ENCODE results near the gene IVD. TPM values are rescaled to one million over a fixed set of nuclear protein-coding genes. Genes with fewer than 3 reads are reported as not detected.

Gene IVD
- total and polyA plus RNA-seq, 2 of the 4 experiments (the other 2 are of a cell fraction): 31.7 to 41.1 TPM

DNA sequence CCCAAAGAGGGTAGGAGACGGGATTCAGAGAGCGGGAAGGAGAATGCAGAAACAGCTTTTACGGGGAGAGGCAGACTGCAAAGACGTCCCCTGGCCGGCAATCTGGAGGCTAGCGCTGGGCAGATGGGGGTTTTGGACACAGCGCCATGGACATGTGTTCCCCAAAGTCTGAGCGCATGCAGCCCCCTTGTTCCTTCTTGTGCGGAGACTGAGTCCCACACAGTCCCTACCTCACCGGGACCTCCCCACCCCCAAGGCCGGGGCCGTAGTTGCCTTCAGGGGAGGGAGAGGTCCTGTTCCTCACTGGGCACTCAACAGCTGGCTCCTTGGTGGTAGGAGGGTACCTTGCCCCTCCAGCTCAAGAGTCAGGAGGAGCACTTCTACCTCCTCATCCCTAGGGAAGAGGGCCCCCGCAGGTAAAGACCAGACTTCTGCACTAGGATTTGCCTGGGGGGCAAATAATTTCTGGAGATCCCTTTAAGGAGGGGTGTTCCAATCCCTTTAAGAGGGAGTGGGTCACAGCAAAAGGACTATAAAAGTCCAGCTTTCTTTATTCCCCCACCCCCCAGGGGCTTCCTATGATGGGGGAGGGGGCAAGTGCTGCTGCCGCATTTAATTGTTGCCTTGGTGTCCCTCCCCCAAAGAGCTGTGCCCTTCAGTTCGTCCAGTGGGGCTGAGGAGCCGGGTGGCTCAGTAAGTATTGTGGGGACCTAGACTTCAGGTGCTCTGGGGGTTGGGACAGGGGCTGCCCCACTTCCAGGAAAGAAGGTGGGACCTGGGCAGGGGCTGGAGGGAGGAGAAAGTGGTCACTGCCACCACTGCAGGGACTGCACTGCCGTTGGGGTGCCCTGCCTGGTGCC is 31.5 kb downstream of the IVD start:
- ChIA-PET CTCF (interaction anchor here (0.6 to 0.8 kb wide), 2 partner anchors 93 to 96 kb away, joined by 3 to 5 read pairs; partner anchors contain the start of gene CCDC9B), POLR2A (ENCODE audit: unreplicated experiment) (no interaction called here)
- TF ChIP-seq POLR2A (IDR thresholded peaks at IDR 0.05; ENCODE audit: low read depth, low read length) (no peak), ELK1 (IDR thresholded peaks at IDR 0.05; ENCODE audit: borderline replicate concordance, low read depth, low read length) (no peak), NFE2L2 (IDR thresholded peaks at IDR 0.05; ENCODE audit: low read depth, low read length) (no peak), CTCF (conservative IDR thresholded peaks at IDR 0.05; ENCODE audit: low read depth, low read length) (no peak), RCOR1 (IDR thresholded peaks at IDR 0.05; ENCODE audit: insufficient replicate concordance, low read length) (no peak), CHD1 (IDR thresholded peaks at IDR 0.05; ENCODE audit: low read depth, low read length) (no peak), FOS (IDR thresholded peaks at IDR 0.05; ENCODE audit: low read depth, low read length) (no peak), RAD21 (IDR thresholded peaks at IDR 0.05; ENCODE audit: low read length) (no peak), MAFK (IDR thresholded peaks at IDR 0.05; ENCODE audit: low read depth, low read length) (no peak), MAZ (IDR thresholded peaks at IDR 0.05; ENCODE audit: borderline replicate concordance, low read depth, low read length) (no peak), BHLHE40 (IDR thresholded peaks at IDR 0.05; ENCODE audit: low read depth, low read length) (no peak), CEBPB (IDR thresholded peaks at IDR 0.05; ENCODE audit: low read depth, low read length) (no peak), MXI1 (IDR thresholded peaks at IDR 0.05; ENCODE audit: borderline replicate concordance, low read depth, low read length) (no peak), SMC3 (IDR thresholded peaks at IDR 0.05; ENCODE audit: low read depth, low read length) (no peak)

More for the DNA sequence above, 31.5 kb downstream of the IVD start:
- Histone ChIP-seq H3K18ac (ENCODE audit: low read depth, low read length) (no peak overlapping the region), H2AFZ (replicated peaks; ENCODE audit: low read length, poor library complexity) (peak overlapping the region; percentile 83), H3K4me3 (ENCODE audit: insufficient read depth, low read depth, low read length) (no peak overlapping the region; the same call in 1 of the 2 replicates), H3K9me3 (ENCODE audit: control insufficient read depth, insufficient read depth, low read length) (no peaks in the 10 kb centered on the region), H4K91ac (ENCODE audit: insufficient read depth, low read depth, low read length) (no peak overlapping the region), H4K8ac (ENCODE audit: low read depth in 2 of 2, low read length in 2 of 2) (no peak overlapping the region), H2BK15ac (ENCODE audit: low read depth, low read length) (no peak overlapping the region), H3K27ac (ENCODE audit: insufficient read depth, low read length) (no peak overlapping the region), H3K4me1 (ENCODE audit: control insufficient read depth, insufficient read depth, low read length) (peaks cover 14% of the 10 kb centered on the region), H4K5ac (ENCODE audit: low read depth, low read length) (no peak overlapping the region), H3K9me1 (ENCODE audit: insufficient read depth, low read length) (peaks cover 4% of the 10 kb centered on the region; the same call in 1 of the 2 replicates), H3K56ac (ENCODE audit: extremely low read depth, insufficient read depth, low read length) (no peak overlapping the region), H3K14ac (replicated peaks; ENCODE audit: low read depth, low read length) (no peak overlapping the region), H2AK9ac (replicated peaks; ENCODE audit: low read depth, low read length, poor library complexity) (no peak overlapping the region), H3K36me3 (ENCODE audit: control insufficient read depth, insufficient read depth, low read length) (no peaks in the 10 kb centered on the region), H3K79me1 (ENCODE audit: low read depth in 1 of 2, low read length in 2 of 2) (no peaks in the 10 kb centered on the region), H2BK120ac (ENCODE audit: low read depth, low read length) (no peak overlapping the region), H3K4me2 (ENCODE audit: low read depth, low read length) (peak overlapping the region; percentile 82; the same call in 1 of the 2 replicates), H3K23ac (ENCODE audit: low read depth, low read length) (no peak overlapping the region), H2BK5ac (ENCODE audit: low read depth, low read length, poor library complexity, severe bottlenecking) (no peak overlapping the region), H2AK5ac (ENCODE audit: low read depth, low read length) (no peak overlapping the region), H4K20me1 (ENCODE audit: insufficient read depth, low read length) (peaks cover 3% of the 10 kb centered on the region; the same call in 1 of the 2 replicates), H3K9ac (ENCODE audit: low read depth, low read length) (no peak overlapping the region), H2BK20ac (ENCODE audit: low read depth, low read length) (no peak overlapping the region), H3K4ac (ENCODE audit: low read depth, low read length) (no peak overlapping the region), H3K27me3 (ENCODE audit: control insufficient read depth, insufficient read depth, low read length) (peaks cover 76% of the 10 kb centered on the region)
- 7% methylated on average over 5 of the region's 17 CpGs; no CpG with 5 or more reads in 1 of the 2 experiments for WGBS, 2 experiments (ENCODE audit: extremely low coverage in 2 of 2, insufficient read length in 1 of 2)
- BruUV-seq (replicated peaks): no TSS peak
- dilution Hi-C loops (cut with HindIII; ENCODE audit: low sequenced_read_pairs, unreplicated experiment): no loop called here
- intact Hi-C loops (cut with micrococcal nuclease): no loop called here
- ATAC-seq (ENCODE audit: low read depth) (no peak), DNase-seq (no peak)
- in situ Hi-C loops (cut with MboI; ENCODE audit: low sequenced_read_pairs): no loop called here

Data from IMR-90 (cell line).